Parathyroid adenoma (tissue), 2 donors: ENCODE data around the gene TTC39A.

Source experiments
- H2AFZ ChIP-seq: fragments of 300-600 bp; sonication (generic); one replicate; pipeline ENCODE4 v1.7.0; 2017; ENCODE audit warnings: antibody characterized with exemption, mild to moderate bottlenecking
- H3K27ac ChIP-seq: fragments of 300-600 bp; sonication (generic); one replicate; pipeline ENCODE4 v1.7.0; 2017
- H3K27me3 ChIP-seq: fragments of 300-600 bp; sonication (generic); one replicate; pipeline ENCODE4 v1.7.0; 2017; ENCODE audit warnings: low read length; ENCODE audit not compliant: control insufficient read depth, insufficient read depth
- H3K36me3 ChIP-seq: fragments of 300-600 bp; sonication (generic); one replicate; pipeline ENCODE4 v1.7.0; 2017; ENCODE audit warnings: low read length; ENCODE audit not compliant: control insufficient read depth, insufficient read depth
- H3K4me1 ChIP-seq: fragments of 300-600 bp; sonication (generic); one replicate; pipeline ENCODE4 v1.7.0; 2017; ENCODE audit warnings: control low read depth
- H3K4me2 ChIP-seq: fragments of 300-600 bp; sonication (generic); one replicate; pipeline ENCODE4 v1.7.0; 2017; ENCODE audit warnings: low read length
- H3K4me3 ChIP-seq: fragments of 300-600 bp; sonication (generic); one replicate; pipeline ENCODE4 v1.7.0; 2017; ENCODE audit warnings: low read depth, low read length
- H3K79me2 ChIP-seq: fragments of 300-600 bp; sonication (generic); one replicate; pipeline ENCODE4 v1.7.0; 2017; ENCODE audit warnings: control low read depth
- H3K9ac ChIP-seq: fragments of 300-600 bp; sonication (generic); one replicate; pipeline ENCODE4 v1.7.0; 2017; ENCODE audit warnings: mild to moderate bottlenecking
- H3K9me3 ChIP-seq: fragments of 300-600 bp; sonication (generic); one replicate; pipeline ENCODE4 v1.7.0; 2017; ENCODE audit warnings: low read length; ENCODE audit not compliant: control insufficient read depth
- TF ChIP-seq, protein P1 (sequence below): fragments of 300-600 bp; sonication (generic); IDR thresholded peaks from one replicate; pipeline ENCODE4 v1.7.0; 2017; ENCODE audit warnings: antibody characterized with exemption, mild to moderate bottlenecking
- donor health status: primary hyperparathyroidism.

The TTC39A gene

DNA sequence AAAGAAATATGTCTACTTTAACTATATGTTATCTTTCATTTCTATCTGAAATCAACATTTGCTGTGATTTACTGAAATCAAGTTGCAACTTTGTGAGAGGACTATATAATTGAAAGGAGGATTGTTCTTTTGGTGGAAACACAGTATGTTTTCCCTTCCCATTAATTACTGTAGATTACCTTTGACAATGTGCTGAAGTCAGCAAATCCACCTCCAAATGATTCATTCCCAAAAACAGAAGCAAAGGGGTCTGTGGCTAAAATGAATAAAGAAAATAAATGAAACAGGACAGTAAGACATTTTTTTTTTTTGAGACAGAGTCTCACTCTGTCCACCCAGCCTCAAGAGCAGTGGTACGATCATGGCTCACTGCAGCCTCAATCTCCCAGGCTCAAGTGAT lies 35.4 kb upstream of the TTC39A start:
- TF ChIP-seq, protein P1, sequence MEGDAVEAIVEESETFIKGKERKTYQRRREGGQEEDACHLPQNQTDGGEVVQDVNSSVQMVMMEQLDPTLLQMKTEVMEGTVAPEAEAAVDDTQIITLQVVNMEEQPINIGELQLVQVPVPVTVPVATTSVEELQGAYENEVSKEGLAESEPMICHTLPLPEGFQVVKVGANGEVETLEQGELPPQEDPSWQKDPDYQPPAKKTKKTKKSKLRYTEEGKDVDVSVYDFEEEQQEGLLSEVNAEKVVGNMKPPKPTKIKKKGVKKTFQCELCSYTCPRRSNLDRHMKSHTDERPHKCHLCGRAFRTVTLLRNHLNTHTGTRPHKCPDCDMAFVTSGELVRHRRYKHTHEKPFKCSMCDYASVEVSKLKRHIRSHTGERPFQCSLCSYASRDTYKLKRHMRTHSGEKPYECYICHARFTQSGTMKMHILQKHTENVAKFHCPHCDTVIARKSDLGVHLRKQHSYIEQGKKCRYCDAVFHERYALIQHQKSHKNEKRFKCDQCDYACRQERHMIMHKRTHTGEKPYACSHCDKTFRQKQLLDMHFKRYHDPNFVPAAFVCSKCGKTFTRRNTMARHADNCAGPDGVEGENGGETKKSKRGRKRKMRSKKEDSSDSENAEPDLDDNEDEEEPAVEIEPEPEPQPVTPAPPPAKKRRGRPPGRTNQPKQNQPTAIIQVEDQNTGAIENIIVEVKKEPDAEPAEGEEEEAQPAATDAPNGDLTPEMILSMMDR, result no peak
- Histone ChIP-seq H3K9me3 (no peaks in the 10 kb centered on the region), H3K4me3 (no peak overlapping the region), H2AFZ (no peak overlapping the region), H3K27me3 (no peaks in the 10 kb centered on the region), H3K9ac (no peak overlapping the region), H3K79me2 (no peaks in the 10 kb centered on the region), H3K27ac (no peak overlapping the region), H3K4me2 (no peak overlapping the region), H3K4me1 (no peaks in the 10 kb centered on the region), H3K36me3 (no peaks in the 10 kb centered on the region)

DNA sequence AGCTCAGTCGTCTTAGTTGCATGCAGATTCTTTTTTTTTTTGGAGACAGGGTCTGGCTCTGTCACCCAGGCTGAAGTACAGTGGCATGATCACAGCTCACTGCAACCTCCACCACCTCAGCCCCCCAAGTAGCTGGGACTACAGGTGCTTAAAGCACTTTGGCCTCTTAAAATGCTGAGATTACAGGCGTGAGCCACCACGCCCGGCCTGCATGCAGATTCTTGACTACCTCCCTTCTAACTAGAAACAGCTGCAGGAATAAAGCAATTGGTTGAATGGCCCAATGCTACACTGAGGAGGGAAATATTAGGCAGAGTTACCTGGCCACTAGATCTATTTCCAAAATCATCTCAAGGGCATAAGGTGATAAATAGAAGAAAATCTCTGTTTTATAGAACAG lies 29.5 kb upstream of the TTC39A start:
- Histone ChIP-seq H3K4me1 (no peaks in the 10 kb centered on the region), H3K27ac (no peak overlapping the region), H3K9me3 (no peaks in the 10 kb centered on the region), H3K27me3 (no peaks in the 10 kb centered on the region), H3K36me3 (no peaks in the 10 kb centered on the region), H3K4me3 (no peak overlapping the region), H3K79me2 (no peaks in the 10 kb centered on the region), H3K9ac (no peak overlapping the region), H3K4me2 (no peak overlapping the region), H2AFZ (no peak overlapping the region)
- TF ChIP-seq, protein P1, result no peak

DNA sequence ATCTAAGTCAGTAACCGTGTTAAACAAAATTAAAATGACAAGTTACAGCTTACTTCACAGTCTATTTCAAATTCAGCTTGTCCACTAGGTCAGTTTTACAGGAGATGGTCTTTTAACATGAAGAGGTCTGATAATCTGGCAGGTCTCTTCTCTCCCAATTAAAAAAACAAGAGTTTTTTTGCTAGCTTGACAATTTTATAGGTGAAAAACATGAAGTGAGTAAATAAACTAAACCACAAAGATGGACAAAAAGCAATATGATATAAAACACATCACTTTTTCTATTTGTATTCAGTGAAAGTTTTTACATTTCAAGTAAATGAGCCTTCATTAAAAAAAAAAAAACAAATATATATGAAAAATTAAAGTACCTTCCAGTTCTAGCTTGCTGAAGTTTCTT lies 25.0 kb upstream of the TTC39A start:
- Histone ChIP-seq H3K79me2 (no peaks in the 10 kb centered on the region), H3K9ac (no peak overlapping the region), H2AFZ (no peak overlapping the region), H3K4me1 (no peaks in the 10 kb centered on the region), H3K27me3 (no peaks in the 10 kb centered on the region), H3K9me3 (no peaks in the 10 kb centered on the region), H3K36me3 (no peaks in the 10 kb centered on the region), H3K4me3 (no peak overlapping the region), H3K4me2 (no peak overlapping the region), H3K27ac (no peak overlapping the region)
- TF ChIP-seq, protein P1, result no peak

DNA sequence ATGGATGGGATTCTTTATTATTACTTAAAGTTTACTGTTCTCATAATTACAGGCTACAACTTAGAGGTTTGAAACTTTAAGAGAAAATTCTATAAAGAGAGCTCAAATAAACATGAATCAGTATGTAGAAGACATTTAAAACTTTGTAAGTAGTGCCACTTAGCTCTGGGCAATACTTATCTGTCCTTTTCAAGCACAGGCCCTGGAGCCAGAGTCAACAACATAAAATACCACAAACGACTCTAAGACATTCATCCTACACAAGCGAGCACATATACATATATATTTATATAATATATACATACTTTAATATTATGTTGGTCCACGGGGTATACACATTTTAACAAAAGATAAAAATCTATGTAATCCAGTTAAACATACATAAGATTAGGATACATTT lies 24.1 kb upstream of the TTC39A start:
- Histone ChIP-seq H3K27me3 (no peaks in the 10 kb centered on the region), H3K36me3 (no peaks in the 10 kb centered on the region), H3K27ac (no peak overlapping the region), H3K9me3 (no peaks in the 10 kb centered on the region), H2AFZ (no peak overlapping the region), H3K9ac (no peak overlapping the region), H3K4me3 (no peak overlapping the region), H3K4me1 (no peaks in the 10 kb centered on the region), H3K4me2 (no peak overlapping the region), H3K79me2 (no peaks in the 10 kb centered on the region)
- TF ChIP-seq, protein P1, result no peak

DNA sequence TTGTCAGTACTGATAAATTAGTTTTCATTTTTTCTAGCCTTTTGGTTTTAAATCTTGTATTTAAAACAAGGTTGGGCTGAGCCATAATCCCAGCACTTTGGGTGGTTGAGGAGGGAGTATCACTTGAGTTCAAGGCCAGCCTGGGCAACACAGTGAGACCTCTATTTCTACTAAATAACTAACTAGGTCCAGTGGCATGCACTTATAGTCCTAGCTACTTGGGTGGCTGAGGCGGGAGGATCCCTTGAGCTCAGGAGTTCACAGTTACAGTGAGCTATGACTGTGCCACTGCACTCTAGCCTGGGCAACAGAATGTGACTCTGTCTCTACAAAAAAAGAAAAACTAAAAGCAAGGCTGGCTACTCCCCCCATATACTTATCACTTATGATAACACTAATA lies 21.5 kb upstream of the TTC39A start:
- Histone ChIP-seq H3K27ac (no peak overlapping the region), H3K9ac (no peak overlapping the region), H3K27me3 (no peaks in the 10 kb centered on the region), H3K4me1 (no peaks in the 10 kb centered on the region), H3K4me3 (no peak overlapping the region), H3K9me3 (no peaks in the 10 kb centered on the region), H3K4me2 (no peak overlapping the region), H2AFZ (no peak overlapping the region), H3K79me2 (no peaks in the 10 kb centered on the region), H3K36me3 (no peaks in the 10 kb centered on the region)
- TF ChIP-seq, protein P1, result no peak
